Kasumi-1 (cell line): Measurements from ENCODE around the gene STX1B.
A peak's percentile ranks its signal among the peaks of the same experiment; 100 is the strongest.

Experiments
- DNase-seq, 2 experiments: peaks; one replicate each; lab custom pipeline; 2025; lab: John Stamatoyannopoulos, UW

STX1B gene

GRCh38 chr16:30979170-30980022 is 31.0 kb downstream of the STX1B start:
- DNase-seq = no peak

- no peak for DNase-seq
Observed at GRCh38 chr16:30977502-30977901, 32.9 kb downstream of the STX1B start.

GRCh38 chr16:30976486-30976885 is 34.0 kb downstream of the STX1B start:
- no peak for DNase-seq

GRCh38 chr16:30974348-30974747 is 36.1 kb downstream of the STX1B start:
- DNase-seq = no peak

GRCh38 chr16:30972872-30973271 is 37.6 kb downstream of the STX1B start:
- no peak for DNase-seq

GRCh38 chr16:30971298-30971697 is 39.1 kb downstream of the STX1B start:
- DNase-seq = no peak

- DNase-seq = no peak
Observed at GRCh38 chr16:30969246-30969842, 41.1 kb downstream of the STX1B start.

GRCh38 chr16:30967795-30968194 is 42.6 kb downstream of the STX1B start:
- no peak for DNase-seq

- no peak for DNase-seq
Observed at GRCh38 chr16:30966033-30966619, 44.3 kb downstream of the STX1B start.

GRCh38 chr16:30965436-30965835 is 45.0 kb downstream of the STX1B start:
- DNase-seq = no peak

GRCh38 chr16:30964574-30965226 is 45.7 kb downstream of the STX1B start:
- no peak for DNase-seq

- no peak for DNase-seq
Observed at GRCh38 chr16:30963925-30964511, 46.4 kb downstream of the STX1B start.

- DNase-seq = no peak
Observed at GRCh38 chr16:30961384-30961783, 49.1 kb downstream of the STX1B start.

- DNase-seq = no peak
Observed at GRCh38 chr16:30958175-30959079, 52.0 kb downstream of the STX1B start.

- peak; percentile 72 to 81 for DNase-seq
Observed at GRCh38 chr16:30957456-30958174, 52.8 kb downstream of the STX1B start, which contains the start of gene SETD1A. SETD1A (plus strand) TSS chr16:30957754; CDS start chr16:30958732, 978 bp downstream.

- DNase-seq = peak; percentile 33 to 47
Observed at GRCh38 chr16:30956601-30957455, 53.6 kb downstream of the STX1B start.

- DNase-seq = no peak
Observed at GRCh38 chr16:30954993-30955392, 55.4 kb downstream of the STX1B start.

GRCh38 chr16:30953511-30954124 is 56.8 kb downstream of the STX1B start:
- peak; percentile 54 to 66 for DNase-seq

GRCh38 chr16:30953111-30953510 is 57.3 kb downstream of the STX1B start:
- DNase-seq = no peak
